Psoas muscle (tissue), 8 donors: ENCODE data around the gene ETS1. TPM values are rescaled to one million over a fixed set of nuclear protein-coding genes. Genes with fewer than 3 reads are reported as not detected.

Experiments used
- ATAC-seq, 4 donors: fragments of 200-7000 bp; cut with Tn5 transposase; one replicate each; pipeline ENCODE4 v1.9.1; 2020; ENCODE audit warnings: moderate library complexity in 3 of 4, mild to moderate bottlenecking in 2 of 4
- DNase-seq, 2 donors: peaks; one replicate each; pipeline ENCODE4 v3.0.0-alpha.2; 2020
- H3K27ac ChIP-seq: fragments of 200-600 bp; one replicate; pipeline ENCODE4 v1.8.0; 2022
- H3K27me3 ChIP-seq, 3 donors: fragments of 200-600 bp in 1 of 3; one replicate each; pipeline versions ENCODE4 v1.6.1 to v1.8.0; 2013 to 2022; ENCODE audit warnings: low read length in 2 of 3, mild to moderate bottlenecking in 2 of 3, moderate library complexity in 1 of 3; ENCODE audit not compliant: insufficient read depth in 3 of 3
- H3K36me3 ChIP-seq, 2 donors: fragments of 200-600 bp in 1 of 2; one replicate each; pipeline versions ENCODE4 v1.6.1 to v1.8.0; 2013 to 2022; ENCODE audit warnings: low read depth in 1 of 2, mild to moderate bottlenecking in 1 of 2, moderate library complexity in 1 of 2; ENCODE audit not compliant: insufficient read depth in 1 of 2
- H3K4me1 ChIP-seq: fragments of 200-600 bp; one replicate; pipeline ENCODE4 v1.8.0; 2022
- H3K4me3 ChIP-seq: fragments of 200-600 bp; one replicate; pipeline ENCODE4 v1.8.0; 2022; ENCODE audit warnings: mild to moderate bottlenecking
- H3K9me3 ChIP-seq: fragments of 200-600 bp; one replicate; pipeline ENCODE4 v1.8.0; 2022
- WGBS, 3 donors: extraction: QIAGEN DNeasy Blood & Tissue Kit; methylation state at CpG; one replicate each; pipeline versions ENCODE4 v1.1.6 to v1.1.7; 2013; 5-methylcytosine and 5-hydroxymethylcytosine counted together
- intact Hi-C, 2 donors: fragments of 100-400 bp; cut with DNase I; formaldehyde crosslinking; loops; one replicate each; pipeline versions ENCODE4 v1.11.0 to v1.14.2; 2022
- polyA plus RNA-seq, 3 donors: library from polyadenylated mRNA; stranded (reverse); fragments of 200-250 nt; gene quantifications; one replicate each; pipeline ENCODE4 v1.2.3, GENCODE V29; 2013
- total RNA-seq, 4 donors: library from RNA; stranded (reverse); fragmentation: NEBNext Ultra II Directional in 2 of 4; extraction: Animal tissue kit (Norgen Biotek cat#: 25700) in 2 of 4; gene quantifications; one replicate each; pipeline versions ENCODE4 v1.2.1 to v1.2.4, GENCODE V29; 2021 to 2023
- TF ChIP-seq, protein P1 (sequence below): fragments of 200-600 bp; IDR thresholded peaks from one replicate; pipeline ENCODE4 v1.8.0; 2022; ENCODE audit warnings: antibody characterized with exemption
- donor health status: healthy with polysubstance abuse.
- donor health status: DM: no; HTN: no; CAD: no; lungs with moderate emphysema.
- donor health status: Bipolar disorder and iron deficiency.
- donor health status: healthy.
- donor health status: DM: yes; HTN: yes; CAD: no.
- donor health status: DM: no; HTN: no; CAD: no.
- donor health status: DM: no; HTN: no; CAD: no.
- donor health status: DM: yes; HTN: yes; CAD: no.

ETS1 gene
- total and polyA plus RNA-seq, 7 donors = 8.5 to 32.4 (median 19.3) TPM

DNA sequence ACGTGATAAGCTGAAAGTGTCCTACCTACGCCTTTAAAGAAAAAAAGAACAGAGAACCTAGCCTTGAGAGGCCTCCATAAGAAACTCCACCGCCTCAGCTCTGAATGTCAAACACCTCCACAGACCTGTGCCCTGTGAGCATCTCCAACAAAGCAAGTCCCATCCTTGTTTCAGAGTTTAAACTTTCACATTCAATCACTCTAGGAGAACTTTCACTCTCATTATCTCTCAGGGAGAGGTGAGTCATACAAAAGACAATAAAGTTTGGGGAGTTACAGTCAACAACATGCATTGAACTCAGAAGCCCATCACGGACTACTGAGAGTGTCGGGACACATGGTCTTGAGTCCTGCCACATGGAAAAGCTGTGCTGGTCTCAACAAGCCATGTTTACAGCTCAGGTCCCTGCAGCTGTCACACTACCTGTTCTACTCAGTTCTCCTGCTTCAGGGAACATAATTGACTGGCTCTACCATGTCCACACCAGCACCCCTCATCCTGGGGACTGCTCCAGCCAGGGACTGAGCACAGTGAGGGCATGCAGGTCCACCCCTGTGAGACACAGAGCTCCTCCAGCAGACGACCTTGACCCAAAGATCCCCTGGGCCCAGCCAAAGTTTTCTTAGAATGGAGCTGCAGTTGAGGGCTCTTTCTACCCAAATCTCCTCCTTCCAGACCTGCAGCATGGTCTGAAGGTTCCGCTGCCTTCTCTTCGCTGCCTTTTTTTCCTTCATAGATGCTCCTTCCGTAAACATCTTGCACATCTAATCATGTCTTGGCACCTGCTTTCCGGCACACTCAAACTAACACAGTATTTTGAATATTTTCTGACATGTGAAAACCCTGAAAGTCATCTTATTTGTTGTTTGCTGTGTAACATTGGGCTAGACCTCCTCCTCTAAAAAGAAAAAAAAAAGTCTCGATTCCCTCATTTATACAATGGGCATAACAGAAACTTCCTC lies 114.9 kb downstream of the ETS1 start:
- 80 to 87% (median 81%) methylated on average over 11 of the region's 11 CpGs for WGBS, 3 donors
- H3K4me3 ChIP-seq = no peak overlapping the region
- no peaks in the 10 kb centered on the region for H3K27me3 ChIP-seq
- no peak for DNase-seq
- peaks cover 3 to 28% of the 10 kb centered on the region in 2 donors for H3K36me3 ChIP-seq
- H3K9me3 ChIP-seq = no peaks in the 10 kb centered on the region
- TF ChIP-seq, protein P1, sequence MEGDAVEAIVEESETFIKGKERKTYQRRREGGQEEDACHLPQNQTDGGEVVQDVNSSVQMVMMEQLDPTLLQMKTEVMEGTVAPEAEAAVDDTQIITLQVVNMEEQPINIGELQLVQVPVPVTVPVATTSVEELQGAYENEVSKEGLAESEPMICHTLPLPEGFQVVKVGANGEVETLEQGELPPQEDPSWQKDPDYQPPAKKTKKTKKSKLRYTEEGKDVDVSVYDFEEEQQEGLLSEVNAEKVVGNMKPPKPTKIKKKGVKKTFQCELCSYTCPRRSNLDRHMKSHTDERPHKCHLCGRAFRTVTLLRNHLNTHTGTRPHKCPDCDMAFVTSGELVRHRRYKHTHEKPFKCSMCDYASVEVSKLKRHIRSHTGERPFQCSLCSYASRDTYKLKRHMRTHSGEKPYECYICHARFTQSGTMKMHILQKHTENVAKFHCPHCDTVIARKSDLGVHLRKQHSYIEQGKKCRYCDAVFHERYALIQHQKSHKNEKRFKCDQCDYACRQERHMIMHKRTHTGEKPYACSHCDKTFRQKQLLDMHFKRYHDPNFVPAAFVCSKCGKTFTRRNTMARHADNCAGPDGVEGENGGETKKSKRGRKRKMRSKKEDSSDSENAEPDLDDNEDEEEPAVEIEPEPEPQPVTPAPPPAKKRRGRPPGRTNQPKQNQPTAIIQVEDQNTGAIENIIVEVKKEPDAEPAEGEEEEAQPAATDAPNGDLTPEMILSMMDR = no peak
- no peak overlapping the region for H3K27ac ChIP-seq
- H3K4me1 ChIP-seq = peaks cover 31% of the 10 kb centered on the region
- intact Hi-C loops = no loop called here
- ATAC-seq = no peak

DNA sequence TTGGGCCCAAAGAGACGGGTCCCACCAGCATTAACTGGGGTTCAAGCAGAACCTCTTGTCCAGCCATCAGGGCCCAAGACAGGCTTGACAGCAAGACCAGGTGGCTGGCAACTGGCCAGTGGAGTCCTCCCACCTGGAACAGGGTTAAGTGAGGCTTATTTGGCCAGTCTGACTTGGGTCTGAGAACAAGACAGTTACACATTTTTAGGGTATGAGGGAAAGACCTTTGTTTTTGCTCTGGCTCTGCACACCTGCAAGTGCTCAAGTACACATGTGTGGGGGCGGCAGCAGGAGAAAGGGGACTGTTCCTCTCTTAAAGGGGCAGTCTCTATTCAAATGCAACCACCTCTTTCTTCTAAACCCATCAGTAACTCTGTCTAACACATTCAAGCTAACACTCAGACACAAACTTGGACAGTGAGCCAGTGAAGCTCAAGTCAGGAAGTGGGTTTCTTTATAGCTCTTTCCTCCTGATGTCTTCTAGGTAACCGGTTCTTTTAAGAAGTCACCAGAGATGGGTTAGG lies 116.2 kb downstream of the ETS1 start:
- TF ChIP-seq, protein P1 = no peak
- H3K36me3 ChIP-seq = peaks cover 3 to 16% of the 10 kb centered on the region in 2 donors
- ATAC-seq (no peak), DNase-seq (no peak)
- H3K27ac ChIP-seq = no peak overlapping the region
- intact Hi-C loops = no loop called here
- H3K9me3 ChIP-seq = no peaks in the 10 kb centered on the region
- H3K27me3 ChIP-seq = no peaks in the 10 kb centered on the region
- WGBS, 3 donors = 65 to 67% (median 66%) methylated on average over 3 of the region's 3 CpGs
- H3K4me3 ChIP-seq = no peak overlapping the region
- peaks cover 38% of the 10 kb centered on the region for H3K4me1 ChIP-seq

DNA sequence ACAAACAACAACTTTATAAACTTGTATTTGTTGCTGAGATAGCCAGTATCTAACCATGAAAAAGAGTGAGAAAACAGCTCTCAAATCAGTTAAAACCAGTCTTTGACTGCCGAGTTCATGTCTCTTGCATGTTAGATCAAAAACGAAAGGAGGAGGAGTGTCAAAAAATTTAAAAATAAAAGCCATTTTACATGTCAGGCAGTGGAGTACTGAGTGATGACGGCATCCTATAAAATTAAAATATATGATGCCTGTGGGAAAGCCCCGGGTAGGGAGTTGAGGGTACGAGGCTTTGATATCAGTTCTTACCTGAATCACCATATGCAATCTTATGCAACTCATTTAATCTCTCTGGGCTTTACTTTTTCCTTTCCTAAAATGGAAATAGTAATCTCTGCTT lies 117.3 kb downstream of the ETS1 start:
- peaks cover 3 to 13% of the 10 kb centered on the region in 2 donors for H3K36me3 ChIP-seq
- no peak for ATAC-seq
- 66 to 85% (median 77%) methylated on average over 5 of the region's 5 CpGs for whole genome bisulfite sequencing, 3 donors
- TF ChIP-seq, protein P1 = no peak
- peaks cover 34% of the 10 kb centered on the region for H3K4me1 ChIP-seq
- H3K27me3 ChIP-seq = no peaks in the 10 kb centered on the region
- no peaks in the 10 kb centered on the region for H3K9me3 ChIP-seq
- H3K27ac ChIP-seq = no peak overlapping the region
- DNase-seq = no peak
- intact Hi-C loops = no loop called here
- no peak overlapping the region for H3K4me3 ChIP-seq

DNA sequence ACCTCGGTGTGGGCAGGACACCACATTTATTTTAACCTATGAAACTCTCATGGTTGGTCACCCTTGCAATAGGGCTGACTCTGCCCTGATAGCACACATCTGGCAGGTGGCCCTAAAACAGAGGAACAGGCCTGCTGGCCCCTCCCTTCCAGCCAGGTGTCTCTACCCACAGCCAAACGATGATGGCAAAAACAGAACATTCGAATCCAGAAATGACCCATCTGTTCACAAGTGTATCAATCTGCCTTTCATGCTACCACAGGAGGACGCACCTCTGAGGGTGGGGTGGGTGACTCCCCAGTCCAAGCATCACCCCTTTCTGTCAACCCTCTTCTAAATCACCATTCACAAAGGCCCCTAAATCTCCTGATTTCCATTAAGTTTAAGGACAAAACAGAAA lies 118.1 kb downstream of the ETS1 start:
- H3K27ac ChIP-seq = no peak overlapping the region
- 47 to 62% (median 51%) methylated on average over 4 of the region's 4 CpGs for WGBS, 3 donors
- H3K36me3 ChIP-seq = peaks cover 3 to 17% of the 10 kb centered on the region in 2 donors

More for the DNA sequence above, 118.1 kb downstream of the ETS1 start:
- Histone ChIP-seq H3K27me3 (no peaks in the 10 kb centered on the region), H3K9me3 (no peaks in the 10 kb centered on the region), H3K4me1 (peaks cover 28% of the 10 kb centered on the region), H3K4me3 (no peak overlapping the region)
- DNase-seq (no peak), ATAC-seq (no peak)
- TF ChIP-seq, protein P1 = no peak
- intact Hi-C loops = loop anchor here in 1 of 2 donors (10.0 kb wide), 2 partner anchors 64 to 174 kb away; no protein-coding TSS in a partner anchor
